IMR-90 (cell line): ENCODE data around the gene SET.

Experiments used
- CEBPB ChIP-seq: IDR thresholded peaks from 2 replicates; pipeline ENCODE4 v1.6.1; 2012; ENCODE audit warnings: low read depth, low read length, improper control_type of control experiment
- CTCF ChIP-seq: conservative IDR thresholded peaks from 2 replicates; pipeline ENCODE4 v1.5.1; 2012; ENCODE audit warnings: mild to moderate bottlenecking, low read depth, low read length, improper control_type of control experiment
- POLR2A ChIP-seq: IDR thresholded peaks from 2 replicates; pipeline ENCODE4 v1.6.1; 2012; ENCODE audit warnings: mild to moderate bottlenecking, low read depth, low read length
- SMC3 ChIP-seq: fragments of 150-350 bp; IDR thresholded peaks from 2 replicates; pipeline ENCODE4 v1.6.1; 2016; ENCODE audit warnings: low read depth, mild to moderate bottlenecking, antibody characterized with exemption, low read length, moderate library complexity
- USF2 ChIP-seq: fragments of 150-350 bp; IDR thresholded peaks from 2 replicates; pipeline ENCODE4 v1.6.1; 2017; ENCODE audit warnings: mild to moderate bottlenecking, antibody characterized with exemption, low read length, low read depth

- no peak for TF ChIP-seq CTCF
- no peak for TF ChIP-seq CEBPB
- no peak for TF ChIP-seq POLR2A
- TF ChIP-seq USF2: no peak
- no peak for TF ChIP-seq SMC3
Measured at GRCh38 chr9:128723352-128723865, 34.4 kb downstream of the SET start.
